DND-41 (cell line): ENCODE results near the gene CIROP.

Experiments used
- CTCF ChIP-seq: IDR thresholded peaks from 2 replicates; pipeline ENCODE4 v1.5.1; 2012; ENCODE audit warnings: borderline replicate concordance, low read length, moderate library complexity, mild to moderate bottlenecking; ENCODE audit not compliant: poor library complexity, severe bottlenecking; ENCODE audit errors: extremely low read depth
- EZH2 ChIP-seq: IDR thresholded peaks from 3 replicates; pipeline ENCODE4 v1.6.1; 2012; ENCODE audit warnings: borderline replicate concordance, low read depth, mild to moderate bottlenecking, moderate library complexity, low read length, inconsistent platforms; ENCODE audit not compliant: severe bottlenecking

GRCh38 chr14:23118506-23119362, 13.9 kb upstream of the CIROP start, which contains the start of gene CEBPE:
- TF ChIP-seq CTCF (no peak), EZH2 (no peak)
